ENCODE data around the gene U2AF1L4.
"Not testable (repeated sequence)": the region's sequence is repeated elsewhere in the genome, so short reads cannot be mapped to it uniquely, and the experiment has no call there.

GRCh38 chr19:35724132-35724531 lies 21.1 kb downstream of the U2AF1L4 start:
- TF ChIP-seq POLR2AphosphoS5, CTCF (IDR thresholded peaks at IDR 0.05): not testable (repeated sequence)
